Glutamatergic neuron (in vitro differentiated cells): ENCODE data around the gene FBLN2. TPM values are rescaled to one million over a fixed set of nuclear protein-coding genes. Genes with fewer than 3 reads are reported as not detected.

Experiments used
- DNase-seq: peaks from one replicate; pipeline ENCODE4 v3.0.0; 2022
- H3K27ac Mint-ChIP-seq: one replicate; pipeline ENCODE4 v1.8.0; 2020; ENCODE audit warnings: mild to moderate bottlenecking, mixed read lengths, inconsistent platforms; ENCODE audit not compliant: unreplicated experiment
- H3K27me3 Mint-ChIP-seq: one replicate; pipeline ENCODE4 v1.8.0; 2020; ENCODE audit warnings: mild to moderate bottlenecking, moderate library complexity, mixed read lengths, inconsistent platforms; ENCODE audit not compliant: unreplicated experiment
- H3K36me3 Mint-ChIP-seq: one replicate; pipeline ENCODE4 v1.8.0; 2020; ENCODE audit warnings: mild to moderate bottlenecking, mixed read lengths, inconsistent platforms; ENCODE audit not compliant: unreplicated experiment
- H3K4me1 Mint-ChIP-seq: one replicate; pipeline ENCODE4 v1.8.0; 2020; ENCODE audit warnings: mild to moderate bottlenecking, low read depth, mixed read lengths, inconsistent platforms; ENCODE audit not compliant: unreplicated experiment
- H3K4me3 Mint-ChIP-seq: one replicate; pipeline ENCODE4 v1.8.0; 2020; ENCODE audit warnings: mild to moderate bottlenecking, mixed read lengths, inconsistent platforms; ENCODE audit not compliant: unreplicated experiment
- H3K9me3 Mint-ChIP-seq: one replicate; pipeline ENCODE4 v1.8.0; 2020; ENCODE audit warnings: mild to moderate bottlenecking, moderate library complexity, mixed read lengths, inconsistent platforms; ENCODE audit not compliant: unreplicated experiment
- CTCF ChIP-seq: fragments of 200-600 bp; sonication (generic); IDR thresholded peaks from one replicate; pipeline ENCODE4 v1.5.0; 2021; ENCODE audit not compliant: partially characterized antibody, unreplicated experiment
- total RNA-seq: library from RNA; stranded (reverse); fragmentation: NEBNext Ultra II Directional; extraction: Animal tissue kit (Norgen Biotek cat#: 25700); gene quantifications from one replicate; pipeline ENCODE4 v1.2.1, GENCODE V29; 2021; ENCODE audit not compliant: unreplicated experiment

The FBLN2 gene
- total RNA-seq, 1 donor from 2014 or later: 2.1 TPM

- peaks cover 7% of the 10 kb centered on the region for H3K9me3 Mint-ChIP-seq
- H3K36me3 Mint-ChIP-seq: peaks cover 6% of the 10 kb centered on the region
- no peak overlapping the region for H3K4me3 Mint-ChIP-seq
- H3K4me1 Mint-ChIP-seq: no peaks in the 10 kb centered on the region
- TF ChIP-seq CTCF: no peak
- DNase-seq: no peak
- H3K27me3 Mint-ChIP-seq: peaks cover 6% of the 10 kb centered on the region
- no peak overlapping the region for H3K27ac Mint-ChIP-seq
These were observed 70.8 kb downstream of the FBLN2 start for GRCh38 chr3:13619661-13620230.

GRCh38 chr3:13620281-13620680, 71.4 kb downstream of the FBLN2 start:
- no peak for DNase-seq
- Mint-ChIP-seq H3K27ac (no peak overlapping the region), H3K9me3 (peaks cover 7% of the 10 kb centered on the region), H3K4me1 (no peaks in the 10 kb centered on the region), H3K4me3 (no peak overlapping the region), H3K27me3 (peaks cover 6% of the 10 kb centered on the region), H3K36me3 (peaks cover 5% of the 10 kb centered on the region)
- no peak for TF ChIP-seq CTCF

- no peak for TF ChIP-seq CTCF
- no peak overlapping the region for H3K27ac Mint-ChIP-seq
- no peaks in the 10 kb centered on the region for H3K4me1 Mint-ChIP-seq
- H3K36me3 Mint-ChIP-seq: peaks cover 5% of the 10 kb centered on the region
- H3K9me3 Mint-ChIP-seq: peaks cover 7% of the 10 kb centered on the region
- DNase-seq: no peak
- no peak overlapping the region for H3K4me3 Mint-ChIP-seq
- H3K27me3 Mint-ChIP-seq: peaks cover 6% of the 10 kb centered on the region
These were observed 71.9 kb downstream of the FBLN2 start for GRCh38 chr3:13620776-13621365.

GRCh38 chr3:13621381-13622221, 72.7 kb downstream of the FBLN2 start:
- Mint-ChIP-seq H3K4me1 (no peaks in the 10 kb centered on the region), H3K36me3 (peaks cover 5% of the 10 kb centered on the region), H3K27ac (no peak overlapping the region), H3K27me3 (peaks cover 4% of the 10 kb centered on the region), H3K9me3 (peaks cover 6% of the 10 kb centered on the region), H3K4me3 (no peak overlapping the region)
- no peak for DNase-seq
- no peak for TF ChIP-seq CTCF

GRCh38 chr3:13622356-13622755, 73.4 kb downstream of the FBLN2 start:
- H3K4me3 Mint-ChIP-seq: no peak overlapping the region
- no peaks in the 10 kb centered on the region for H3K4me1 Mint-ChIP-seq
- no peak overlapping the region for H3K27ac Mint-ChIP-seq
- TF ChIP-seq CTCF: no peak
- peaks cover 5% of the 10 kb centered on the region for H3K36me3 Mint-ChIP-seq
- peaks cover 6% of the 10 kb centered on the region for H3K9me3 Mint-ChIP-seq
- no peak for DNase-seq
- peaks cover under 1% of the 10 kb centered on the region for H3K27me3 Mint-ChIP-seq
